Activated CD4-positive, alpha-beta T cell treated with anti-CD3 and anti-CD28 coated beads, Interleukin-2, amount 10 ng/mL, durations not matched to agents 7 days and 5 days (primary cell): ENCODE measurements around the gene ANKRD33. TPM values are rescaled to one million over a fixed set of nuclear protein-coding genes. Genes with fewer than 3 reads are reported as not detected.

Source experiments
- CTCF ChIA-PET: fragments of 350-600 bp; sonication (Branson Sonifier 250); formaldehyde crosslinking; loops from one replicate; lab custom pipeline; 2021; ENCODE audit warnings: antibody characterized with exemption; lab: Charles Lee
- POLR2A ChIA-PET: fragments of 350-600 bp; sonication (Branson Sonifier 250); formaldehyde crosslinking; loops from one replicate; lab custom pipeline; 2021; ENCODE audit warnings: antibody characterized with exemption; lab: Charles Lee
- DNase-seq: peaks from one replicate; pipeline ENCODE4 v3.0.0-alpha.2; 2020
- H3K27ac Mint-ChIP-seq: one replicate; pipeline ENCODE4 v1.8.0; 2021; ENCODE audit warnings: mild to moderate bottlenecking, moderate library complexity, mixed read lengths
- H3K27me3 Mint-ChIP-seq: one replicate; pipeline ENCODE4 v1.8.0; 2021; ENCODE audit warnings: mixed read lengths
- H3K36me3 Mint-ChIP-seq: one replicate; pipeline ENCODE4 v1.8.0; 2021; ENCODE audit warnings: low read depth, mixed read lengths
- H3K4me1 Mint-ChIP-seq: one replicate; pipeline ENCODE4 v1.8.0; 2021; ENCODE audit warnings: mixed read lengths
- H3K4me3 Mint-ChIP-seq: one replicate; pipeline ENCODE4 v1.8.0; 2021; ENCODE audit warnings: mild to moderate bottlenecking, moderate library complexity, mixed read lengths
- H3K9me3 Mint-ChIP-seq: one replicate; pipeline ENCODE4 v1.8.0; 2021; ENCODE audit warnings: mixed read lengths
- total RNA-seq, 2 experiments: library from RNA; stranded (reverse); gene quantifications; one replicate each; pipeline ENCODE4 v1.2.3, GENCODE V29; 2021

Gene ANKRD33
- total RNA-seq, 2 experiments from 2014 or later = not detected

DNA sequence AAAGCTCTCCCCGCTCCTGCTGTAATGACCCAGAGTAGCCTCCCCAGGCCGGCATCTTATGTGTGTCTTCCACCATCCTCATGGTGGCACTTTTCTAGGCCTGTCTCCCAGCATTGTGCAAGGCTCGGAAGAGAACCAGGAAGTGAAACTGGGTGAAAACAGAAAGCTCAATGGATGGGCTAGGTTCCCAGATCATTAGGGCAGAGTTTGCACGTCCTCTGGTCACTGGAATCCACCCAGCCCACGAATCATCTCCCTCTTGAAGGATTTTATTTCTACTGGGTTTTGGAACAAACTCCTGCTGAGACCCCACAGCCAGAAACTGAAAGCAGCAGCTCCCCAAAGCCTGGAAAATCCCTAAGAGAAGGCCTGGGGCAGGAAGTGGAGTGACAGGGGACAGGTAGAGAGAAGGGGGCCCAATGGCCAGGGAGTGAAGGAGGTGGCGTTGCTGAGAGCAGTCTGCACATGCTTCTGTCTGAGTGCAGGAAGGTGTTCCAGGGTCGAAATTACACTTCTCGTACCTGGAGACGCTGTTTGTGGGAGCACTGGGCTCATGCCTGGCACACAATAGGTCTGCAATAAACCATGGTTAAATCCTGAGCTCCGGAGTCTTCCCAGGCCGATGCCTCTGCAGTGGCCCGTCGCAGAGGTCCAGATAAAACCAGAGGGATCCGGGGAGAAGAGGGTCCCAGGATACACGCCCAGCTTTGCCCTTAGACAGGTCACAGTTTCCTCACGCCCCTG, 35.0 kb downstream of the ANKRD33 start:
- no peak overlapping the region for H3K4me3 Mint-ChIP-seq
- no peaks in the 10 kb centered on the region for H3K36me3 Mint-ChIP-seq
- DNase-seq = no peak
- H3K27ac Mint-ChIP-seq = no peak overlapping the region
- peaks cover 6% of the 10 kb centered on the region for H3K4me1 Mint-ChIP-seq
- POLR2A ChIA-PET = no interaction called here
- no peaks in the 10 kb centered on the region for H3K27me3 Mint-ChIP-seq
- CTCF ChIA-PET = interaction anchor here (0.6 to 2.5 kb wide), 6 partner anchors 11 to 102 kb away, joined by 3 to 8 read pairs (median 7); partner anchors contain the start of gene ACVRL1
- no peaks in the 10 kb centered on the region for H3K9me3 Mint-ChIP-seq

DNA sequence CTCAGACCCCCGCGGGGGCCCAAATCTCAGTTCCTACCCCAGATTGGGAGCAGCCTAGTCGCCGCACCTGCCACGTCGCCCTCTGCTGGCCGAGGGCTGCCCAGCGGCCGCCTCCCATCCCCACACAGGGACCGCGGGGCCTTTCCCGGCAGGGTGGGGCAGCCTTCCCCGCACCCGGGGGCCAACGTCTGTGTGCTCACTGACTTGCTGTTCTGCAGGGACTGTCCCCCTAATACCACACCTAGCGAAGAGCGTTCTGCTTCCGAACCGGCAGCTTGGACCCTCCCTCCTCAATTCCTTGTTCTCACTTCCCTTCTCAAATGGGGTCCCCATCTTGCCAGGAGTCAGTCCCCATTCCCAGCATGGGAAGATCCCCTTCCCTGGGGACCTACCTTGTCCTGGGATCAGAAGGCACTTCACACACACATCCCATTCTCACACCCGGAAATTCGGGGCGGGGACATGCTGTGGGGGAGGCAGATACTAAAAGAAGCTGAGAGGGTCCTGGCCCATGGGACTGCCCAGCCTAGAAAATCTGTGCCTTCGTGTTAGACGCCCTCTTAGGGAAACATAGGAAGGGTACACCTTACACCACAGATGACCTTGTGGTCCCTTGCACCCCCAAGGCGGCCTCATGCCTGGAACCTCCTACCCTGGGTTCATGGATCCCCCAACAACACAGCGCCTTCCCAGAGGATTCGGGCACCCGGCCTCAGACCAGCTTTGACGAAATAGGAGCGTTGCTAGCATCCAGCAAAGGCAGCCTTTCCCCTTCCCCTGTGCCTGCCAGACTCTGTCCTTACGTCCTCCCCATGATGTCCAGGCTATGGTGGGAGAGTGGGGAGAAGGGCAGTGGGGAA, 35.8 kb downstream of the ANKRD33 start:
- Mint-ChIP-seq H3K4me3 (no peak overlapping the region), H3K27me3 (no peaks in the 10 kb centered on the region), H3K4me1 (peaks cover 6% of the 10 kb centered on the region), H3K36me3 (no peaks in the 10 kb centered on the region), H3K9me3 (no peaks in the 10 kb centered on the region), H3K27ac (peak overlapping the region; percentile 50)
- peak; percentile 40 for DNase-seq
- ChIA-PET CTCF (interaction anchor here (0.6 to 2.1 kb wide), 4 partner anchors 10 to 102 kb away, joined by 5 to 8 read pairs (median 7); partner anchors contain the start of gene ACVRL1), POLR2A (no interaction called here)

DNA sequence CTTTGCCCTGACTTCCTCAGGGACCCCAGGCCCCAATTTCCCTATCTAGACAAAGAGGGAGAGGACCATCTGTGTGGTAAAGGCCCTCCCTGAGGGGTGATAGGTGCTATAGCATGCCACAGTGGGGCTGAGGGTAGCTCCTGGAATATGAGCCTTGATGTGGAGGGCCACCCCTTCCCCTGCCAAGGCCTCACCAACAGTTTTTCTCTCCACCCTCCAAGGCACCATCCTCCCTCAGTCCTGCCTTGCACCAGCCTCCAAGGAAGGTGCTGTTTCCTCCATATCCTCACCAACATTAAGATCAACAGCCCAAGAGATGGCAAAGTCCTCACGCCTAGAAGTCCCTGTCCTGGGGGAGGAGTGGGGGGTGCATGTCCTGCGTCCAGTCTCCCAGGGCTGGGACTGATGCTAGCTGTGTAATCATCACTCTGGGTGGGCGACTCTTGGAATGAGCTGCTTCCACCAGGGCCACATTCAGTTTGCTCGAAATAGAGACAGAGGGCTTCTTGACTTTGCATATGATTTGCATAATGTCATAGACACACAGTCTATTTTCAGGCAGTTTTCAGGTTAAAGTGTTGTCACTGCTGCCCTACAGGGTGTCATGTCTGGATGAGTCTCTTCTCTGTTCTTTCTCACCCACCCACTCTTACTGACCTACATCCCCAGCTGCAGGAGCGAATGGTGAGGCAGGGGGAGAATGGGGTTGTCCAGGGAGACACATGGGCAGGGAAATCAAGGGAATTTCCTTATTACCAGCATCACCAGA, 36.8 kb downstream of the ANKRD33 start:
- CTCF ChIA-PET = interaction anchor here (1.5 kb wide), 1 partner anchor 11 kb away, joined by 5 read pairs; no protein-coding TSS in a partner anchor
- Mint-ChIP-seq H3K9me3 (no peaks in the 10 kb centered on the region), H3K27ac (no peak overlapping the region), H3K4me3 (no peak overlapping the region), H3K27me3 (no peaks in the 10 kb centered on the region), H3K36me3 (no peaks in the 10 kb centered on the region), H3K4me1 (peaks cover 6% of the 10 kb centered on the region)
- DNase-seq = no peak
- POLR2A ChIA-PET = no interaction called here

DNA sequence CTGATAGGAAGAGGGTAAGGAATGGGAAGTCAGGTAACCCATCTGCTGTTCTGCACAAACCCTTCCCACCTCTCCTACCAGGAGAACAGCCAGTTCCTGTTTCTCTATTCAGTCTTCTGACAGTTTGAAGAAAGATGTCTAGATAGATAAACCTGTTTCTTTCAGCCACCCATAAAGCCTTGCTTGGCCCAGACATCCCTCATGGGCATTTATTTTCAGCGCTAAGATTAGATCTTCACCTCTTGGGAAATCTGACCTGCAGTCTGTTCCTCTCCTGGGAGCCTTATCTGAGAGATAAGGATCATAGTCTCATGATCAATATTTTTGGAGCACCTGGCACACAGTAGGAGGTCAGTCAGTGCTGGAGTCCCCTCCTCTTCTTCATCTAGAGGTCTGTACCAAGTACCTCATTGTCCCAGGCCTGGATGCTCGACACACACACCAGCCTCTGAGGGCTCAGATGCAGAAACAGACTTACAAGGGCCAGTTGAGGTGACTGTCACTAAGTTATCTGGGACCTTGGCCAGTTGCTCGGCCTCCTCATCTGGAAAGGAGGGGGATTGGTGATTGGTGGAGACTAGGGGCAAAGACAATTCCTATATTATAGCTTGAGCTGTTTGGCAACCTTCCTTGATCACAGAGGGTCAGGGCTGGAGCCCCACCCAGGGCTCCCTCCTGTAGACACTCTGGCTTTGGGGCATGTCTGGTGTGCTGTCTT, 37.6 kb downstream of the ANKRD33 start:
- no peaks in the 10 kb centered on the region for H3K36me3 Mint-ChIP-seq
- POLR2A ChIA-PET = no interaction called here
- no peak for DNase-seq
- CTCF ChIA-PET = interaction anchor here (1.1 kb wide), 1 partner anchor 9 kb away, joined by 3 read pairs; no protein-coding TSS in a partner anchor
- H3K27me3 Mint-ChIP-seq = no peaks in the 10 kb centered on the region
- no peak overlapping the region for H3K27ac Mint-ChIP-seq
- no peaks in the 10 kb centered on the region for H3K9me3 Mint-ChIP-seq
- no peak overlapping the region for H3K4me3 Mint-ChIP-seq
- H3K4me1 Mint-ChIP-seq = peaks cover 6% of the 10 kb centered on the region

DNA sequence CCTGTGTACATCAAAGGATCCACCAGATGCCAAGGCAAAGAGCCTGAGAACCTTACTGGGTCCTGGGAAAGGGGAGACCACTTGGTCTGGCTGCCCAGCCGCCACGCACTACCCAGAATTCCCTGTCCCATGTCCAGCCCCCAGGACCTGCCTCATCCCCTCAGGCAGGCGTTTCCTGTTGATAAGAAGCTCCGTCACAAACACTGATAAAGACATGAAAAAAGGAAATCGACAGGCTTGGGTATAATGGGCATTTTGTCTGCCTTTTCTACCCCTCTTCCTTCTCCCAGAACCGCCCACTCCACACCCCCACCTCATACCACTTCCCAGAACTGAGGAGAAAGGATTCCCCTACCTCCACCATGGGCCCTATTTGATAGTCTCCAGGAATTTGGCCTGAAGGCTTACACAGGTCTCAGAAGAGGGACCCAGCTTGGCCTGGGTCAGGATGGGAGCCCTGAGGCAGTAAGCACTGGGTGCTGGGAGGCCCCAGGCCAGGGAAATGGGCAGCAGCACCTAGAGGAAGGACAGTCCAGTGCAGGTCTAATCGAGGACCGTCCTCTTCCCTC, 38.2 kb downstream of the ANKRD33 start:
- CTCF ChIA-PET = interaction anchor here (1.1 kb wide), 1 partner anchor 9 kb away, joined by 3 read pairs; no protein-coding TSS in a partner anchor

DNA sequence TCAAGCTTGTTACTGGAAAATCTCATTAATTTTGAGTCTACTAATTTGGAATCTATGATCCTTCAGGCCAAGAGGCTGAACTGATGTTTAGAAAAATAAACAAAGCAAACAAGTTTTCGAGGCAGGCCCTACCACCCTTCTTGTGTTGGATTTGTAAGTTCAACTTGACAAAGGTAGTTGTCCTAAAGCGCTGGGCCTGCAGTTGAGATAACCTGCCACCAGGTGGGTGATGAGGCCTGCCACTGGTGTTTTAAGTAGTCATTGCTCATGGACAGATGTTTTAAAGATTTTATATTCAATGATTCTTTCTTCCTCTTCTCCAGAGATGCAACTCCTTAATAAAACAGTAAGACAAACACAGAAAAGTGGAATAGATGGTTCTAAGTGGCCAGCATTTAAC, 38.8 kb downstream of the ANKRD33 start:
- H3K27me3 Mint-ChIP-seq = peaks cover 3% of the 10 kb centered on the region
- peaks cover 6% of the 10 kb centered on the region for H3K4me1 Mint-ChIP-seq
- no peaks in the 10 kb centered on the region for H3K9me3 Mint-ChIP-seq
- ChIA-PET POLR2A (no interaction called here), CTCF (interaction anchor here (1.1 kb wide), 1 partner anchor 8 kb away, joined by 3 read pairs; no protein-coding TSS in a partner anchor)
- no peak overlapping the region for H3K27ac Mint-ChIP-seq
- no peaks in the 10 kb centered on the region for H3K36me3 Mint-ChIP-seq
- H3K4me3 Mint-ChIP-seq = no peak overlapping the region
- peak; percentile 58 for DNase-seq

More for the DNA sequence above, 38.2 kb downstream of the ANKRD33 start:
- Mint-ChIP-seq H3K9me3 (no peaks in the 10 kb centered on the region), H3K36me3 (no peaks in the 10 kb centered on the region), H3K27ac (no peak overlapping the region), H3K27me3 (peaks cover 3% of the 10 kb centered on the region), H3K4me1 (peaks cover 6% of the 10 kb centered on the region), H3K4me3 (no peak overlapping the region)
- DNase-seq = no peak
- POLR2A ChIA-PET = no interaction called here

DNA sequence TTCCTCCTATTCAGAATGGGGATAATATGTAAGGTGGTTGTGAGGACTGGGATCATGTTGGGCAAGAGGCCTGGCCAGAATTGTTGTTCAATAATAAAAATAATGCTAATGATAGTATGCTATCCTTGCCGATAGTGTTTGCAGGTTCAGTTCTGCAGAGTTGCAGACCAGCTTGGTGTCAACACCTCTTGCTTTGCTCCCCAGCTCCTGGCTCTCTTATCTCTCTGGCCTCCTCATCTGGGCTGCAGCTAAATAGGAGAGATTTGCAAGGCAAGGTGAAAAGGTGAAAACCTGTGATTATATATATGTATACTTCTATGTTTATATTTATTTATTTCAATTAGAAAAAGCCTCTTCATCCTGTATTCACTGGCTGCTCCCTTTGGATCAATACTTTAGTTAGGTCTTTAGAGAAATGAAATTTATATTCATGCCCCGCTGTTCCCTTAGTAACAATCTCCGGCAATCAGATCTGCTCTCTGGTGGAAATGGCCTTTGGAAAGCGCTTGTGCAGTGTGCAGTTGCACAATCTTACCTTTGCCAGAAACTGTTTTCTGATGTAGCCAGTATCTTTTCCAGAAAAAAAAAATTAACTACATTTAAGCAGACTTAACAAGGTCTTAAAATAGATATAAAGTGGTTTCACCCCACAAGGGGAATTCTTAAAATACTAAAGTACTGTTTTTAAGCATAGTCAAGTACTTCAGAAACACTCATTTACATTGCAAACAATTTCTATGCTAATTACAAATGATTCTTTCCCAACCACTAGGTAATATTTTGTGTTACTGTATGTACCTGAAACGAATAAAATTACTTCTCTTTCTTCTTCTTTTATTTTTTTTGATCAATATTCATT, 44.5 kb downstream of the ANKRD33 start:
- no peak for DNase-seq
- Mint-ChIP-seq H3K27ac (no peak overlapping the region), H3K27me3 (peaks cover 13% of the 10 kb centered on the region), H3K9me3 (no peaks in the 10 kb centered on the region), H3K4me1 (no peaks in the 10 kb centered on the region), H3K4me3 (no peak overlapping the region), H3K36me3 (no peaks in the 10 kb centered on the region)
- ChIA-PET CTCF (no interaction called here), POLR2A (no interaction called here)

DNA sequence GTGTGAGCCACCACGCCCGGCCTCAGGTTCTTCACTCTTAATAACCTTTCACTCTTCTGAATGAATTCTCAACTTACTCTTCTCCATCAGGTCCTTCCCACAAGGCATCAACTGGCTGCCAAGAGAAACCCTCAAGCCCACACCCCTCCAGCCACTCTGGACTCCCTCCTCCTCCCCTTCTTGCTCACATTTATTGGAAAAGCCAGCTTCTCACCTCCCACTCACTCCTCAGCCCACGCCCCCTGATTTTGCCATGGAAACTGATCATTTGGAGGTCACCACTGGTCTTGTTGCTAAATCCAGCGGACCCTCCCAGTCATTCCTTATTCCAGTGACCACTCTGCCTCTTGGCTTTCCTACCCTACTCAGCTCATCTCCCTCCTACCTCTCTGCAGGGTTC, 46.2 kb downstream of the ANKRD33 start:
- ChIA-PET CTCF (interaction anchor here (1.4 kb wide), 1 partner anchor 8 kb away, joined by 3 read pairs; no protein-coding TSS in a partner anchor), POLR2A (interaction anchor here (0.5 kb wide), 1 partner anchor 1009 kb away, joined by 3 read pairs; no protein-coding TSS in a partner anchor)
- Mint-ChIP-seq H3K27ac (no peak overlapping the region), H3K9me3 (no peaks in the 10 kb centered on the region), H3K4me3 (no peak overlapping the region), H3K27me3 (peaks cover 14% of the 10 kb centered on the region), H3K36me3 (no peaks in the 10 kb centered on the region), H3K4me1 (no peaks in the 10 kb centered on the region)
- no peak for DNase-seq

DNA sequence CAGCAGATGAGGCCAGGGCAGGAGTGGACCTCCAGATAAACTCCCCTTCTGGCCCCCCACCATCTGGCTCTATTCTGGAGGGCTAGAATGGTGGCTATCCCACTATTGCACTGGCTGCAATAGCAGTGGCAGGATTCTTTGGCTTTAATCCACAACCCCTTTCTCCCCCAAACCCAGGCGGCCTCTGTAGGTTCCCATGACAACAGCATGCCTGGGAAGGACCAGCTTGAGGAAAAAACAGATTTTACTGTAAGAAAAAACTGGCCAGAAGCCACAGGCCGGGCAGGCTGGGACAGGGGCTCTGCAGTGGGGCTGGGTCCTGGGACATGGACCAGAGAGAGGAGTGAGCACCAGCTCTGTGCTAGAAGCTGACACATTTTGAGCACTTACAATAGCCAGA, 50.0 kb downstream of the ANKRD33 start:
- H3K27ac Mint-ChIP-seq = no peak overlapping the region
- H3K36me3 Mint-ChIP-seq = no peaks in the 10 kb centered on the region
- no peak overlapping the region for H3K4me3 Mint-ChIP-seq
- no peak for DNase-seq
- ChIA-PET POLR2A (no interaction called here), CTCF (no interaction called here)
- peaks cover 4% of the 10 kb centered on the region for H3K4me1 Mint-ChIP-seq
- no peaks in the 10 kb centered on the region for H3K9me3 Mint-ChIP-seq
- peaks cover 9% of the 10 kb centered on the region for H3K27me3 Mint-ChIP-seq

DNA sequence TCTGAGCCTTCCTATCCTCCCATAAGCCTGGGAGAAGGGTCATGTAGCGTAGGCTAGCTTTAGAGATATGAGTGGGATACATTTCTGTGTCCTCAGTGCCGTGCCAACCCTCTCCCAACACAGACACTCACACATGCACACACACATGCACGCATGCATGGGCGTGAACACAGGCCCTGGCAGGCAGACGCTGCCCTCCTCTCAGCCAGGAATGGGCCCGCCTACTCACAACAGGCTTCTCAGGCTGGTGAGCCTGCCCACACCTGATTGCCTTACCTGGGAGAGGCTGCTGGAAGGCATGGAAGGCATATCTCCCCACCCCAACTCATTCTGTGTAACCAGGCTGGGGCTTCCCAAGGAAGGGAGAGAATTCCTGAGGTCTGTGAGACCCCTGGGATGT, 50.8 kb downstream of the ANKRD33 start:
- Mint-ChIP-seq H3K4me1 (peaks cover 4% of the 10 kb centered on the region), H3K27ac (no peak overlapping the region), H3K4me3 (no peak overlapping the region), H3K27me3 (peaks cover 12% of the 10 kb centered on the region), H3K36me3 (no peaks in the 10 kb centered on the region), H3K9me3 (no peaks in the 10 kb centered on the region)
- DNase-seq = no peak
- ChIA-PET POLR2A (no interaction called here), CTCF (interaction anchor here (1.4 kb wide), 1 partner anchor 8 kb away, joined by 3 read pairs; no protein-coding TSS in a partner anchor)

DNA sequence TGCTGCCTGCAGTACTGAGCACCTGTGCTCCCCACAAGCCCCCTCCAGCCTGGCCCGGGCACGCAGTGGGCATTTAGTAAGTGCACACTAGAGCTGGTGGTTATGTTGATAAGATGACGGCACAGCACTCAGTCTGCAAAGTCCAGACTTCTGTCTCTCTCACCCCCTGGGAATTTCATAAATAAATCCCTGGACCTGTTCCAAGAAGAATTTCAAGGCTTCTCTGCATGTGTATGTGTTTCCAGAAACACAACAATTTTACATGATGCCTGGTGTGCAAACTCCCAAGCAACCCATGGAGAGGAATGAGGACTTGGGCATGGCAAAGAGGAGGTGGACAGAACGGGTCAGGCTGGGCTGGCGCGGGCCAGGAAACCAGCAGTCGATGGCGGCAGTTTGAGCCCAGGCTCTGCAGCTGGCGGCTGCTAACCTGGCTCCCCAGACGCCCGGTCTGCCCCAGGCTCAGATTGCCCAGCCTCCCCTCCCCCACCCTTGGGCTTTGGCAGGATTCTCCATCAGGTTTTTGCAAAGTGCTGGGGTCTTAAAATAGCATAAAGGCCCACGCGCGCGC, 53.2 kb downstream of the ANKRD33 start:
- H3K27ac Mint-ChIP-seq = no peak overlapping the region

More for the DNA sequence above, 53.2 kb downstream of the ANKRD33 start:
- H3K4me1 Mint-ChIP-seq = peaks cover 4% of the 10 kb centered on the region
- no peak for DNase-seq
- ChIA-PET POLR2A (no interaction called here), CTCF (no interaction called here)
- H3K4me3 Mint-ChIP-seq = no peak overlapping the region
- H3K36me3 Mint-ChIP-seq = no peaks in the 10 kb centered on the region
- peaks cover 13% of the 10 kb centered on the region for H3K27me3 Mint-ChIP-seq
- H3K9me3 Mint-ChIP-seq = peaks cover 13% of the 10 kb centered on the region
